PC-9 (cell line): ENCODE results near the gene NEU1. TPM values are rescaled to one million over a fixed set of nuclear protein-coding genes. Genes with fewer than 3 reads are reported as not detected.

Experiments
- BruUV-seq: library from RNA; stranded (reverse); fragments of 400-500 nt; replicated peaks from 2 replicates; lab custom pipeline; 2021; lab: Mats Ljungman, UMichigan
- CTCF ChIA-PET: fragments of 300-600 bp; sonication (Branson Sonifier 250); formaldehyde crosslinking; loops from one replicate; lab custom pipeline; 2022; ENCODE audit warnings: antibody characterized with exemption; lab: Charles Lee
- POLR2A ChIA-PET: fragments of 300-600 bp; sonication (Branson Sonifier 250); formaldehyde crosslinking; loops from one replicate; lab custom pipeline; 2022; ENCODE audit warnings: antibody characterized with exemption; ENCODE audit not compliant: unreplicated experiment; lab: Charles Lee
- DNase-seq, 2 experiments: peaks; one replicate each; pipeline versions ENCODE4 v3.0.0 to v3.0.0-alpha.2; 2015 to 2022; ENCODE audit warnings: mixed read lengths in 1 of 2
- H2AFZ ChIP-seq: fragments of 200-600 bp; sonication (generic); 2 replicates; pipeline ENCODE4 v1.8.1; 2017; ENCODE audit warnings: antibody characterized with exemption
- H3F3A ChIP-seq: fragments of 200-600 bp; sonication (generic); 2 replicates; pipeline ENCODE4 v1.8.1; 2017; ENCODE audit warnings: antibody characterized with exemption, mild to moderate bottlenecking, low read depth; ENCODE audit not compliant: insufficient read depth
- H3K27ac ChIP-seq: fragments of 200-600 bp; sonication (generic); 2 replicates; pipeline ENCODE4 v1.6.1; 2016; ENCODE audit warnings: mixed run types
- H3K27me3 ChIP-seq: fragments of 200-600 bp; sonication (generic); 2 replicates; pipeline ENCODE4 v1.6.1; 2016; ENCODE audit warnings: low read depth, mixed run types; ENCODE audit not compliant: insufficient read depth
- H3K36me3 ChIP-seq: fragments of 200-600 bp; sonication (generic); 2 replicates; pipeline ENCODE4 v1.6.1; 2016; ENCODE audit warnings: low read depth, mixed run types
- H3K4me1 ChIP-seq: fragments of 200-600 bp; sonication (generic); replicated peaks from 2 replicates; pipeline ENCODE4 v1.6.1; 2016; ENCODE audit warnings: mixed run types; ENCODE audit not compliant: insufficient read depth
- H3K4me2 ChIP-seq: fragments of 200-600 bp; sonication (generic); 2 replicates; pipeline ENCODE4 v1.6.1; 2017; ENCODE audit warnings: mixed run types
- H3K4me3 ChIP-seq: fragments of 200-600 bp; sonication (generic); 2 replicates; pipeline ENCODE4 v1.6.1; 2016; ENCODE audit warnings: mixed run types
- H3K79me2 ChIP-seq: fragments of 200-600 bp; sonication (generic); 2 replicates; pipeline ENCODE4 v1.6.1; 2017; ENCODE audit warnings: low read depth, mixed run types
- H3K9me2 ChIP-seq: fragments of 200-600 bp; sonication (generic); 2 replicates; pipeline ENCODE4 v1.8.1; 2017; ENCODE audit warnings: mild to moderate bottlenecking; ENCODE audit not compliant: insufficient read depth
- H3K9me3 ChIP-seq: fragments of 200-600 bp; sonication (generic); 2 replicates; pipeline ENCODE4 v1.8.1; 2016; ENCODE audit warnings: low read depth; ENCODE audit not compliant: insufficient read depth
- H4K20me1 ChIP-seq: fragments of 200-600 bp; sonication (generic); 2 replicates; pipeline ENCODE4 v1.8.1; 2017; ENCODE audit not compliant: insufficient read depth
- EZH2 ChIP-seq: fragments of 200-600 bp; sonication (generic); IDR thresholded peaks from 2 replicates; pipeline ENCODE4 v1.8.0; 2017; ENCODE audit warnings: antibody characterized with exemption, low read depth
- intact Hi-C: fragments of 100-400 bp; cut with micrococcal nuclease; formaldehyde crosslinking; loops from one replicate; pipeline ENCODE4 v1.10.0; 2022; ENCODE audit not compliant: unreplicated experiment
- total RNA-seq: library from RNA; stranded (reverse); gene quantifications from 2 replicates; pipeline ENCODE4 v1.2.3, GENCODE V29; 2021
- TF ChIP-seq, protein P1 (sequence below): fragments of 200-600 bp; sonication (generic); conservative IDR thresholded peaks from 2 replicates; pipeline ENCODE4 v1.6.1; 2017; ENCODE audit warnings: mixed run types, antibody characterized with exemption, mild to moderate bottlenecking, moderate library complexity

NEU1 gene
- total RNA-seq, 1 experiment from 2014 or later: 23.4 TPM

DNA sequence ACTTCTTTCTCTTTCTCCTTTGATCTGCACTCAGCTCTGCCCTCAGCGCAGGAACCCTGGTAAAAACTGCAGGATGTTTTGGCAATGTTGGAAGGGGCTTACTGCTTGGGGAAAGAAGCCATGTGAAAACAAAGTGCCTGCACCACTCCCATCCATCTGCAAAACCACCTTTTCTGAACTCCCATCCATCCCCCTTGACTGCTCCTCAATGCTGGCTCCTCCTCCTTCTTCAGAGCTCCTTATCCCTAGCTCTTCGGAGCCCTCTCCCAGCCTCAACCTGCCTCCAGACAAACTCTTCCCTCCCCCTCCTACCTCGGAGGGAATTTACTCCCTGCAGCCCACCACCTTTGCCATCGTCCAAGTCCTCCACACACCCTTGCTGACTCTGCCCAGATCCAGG lies 43.5 kb upstream of the NEU1 start:
- Histone ChIP-seq H3K27me3 (no peaks in the 10 kb centered on the region), H4K20me1 (no peaks in the 10 kb centered on the region), H3K4me3 (no peak overlapping the region), H3K4me1 (peaks cover 24% of the 10 kb centered on the region; the same call in 1 of the 2 replicates), H3K79me2 (peaks cover 3% of the 10 kb centered on the region; the same call in 1 of the 2 replicates), H3K9me3 (no peaks in the 10 kb centered on the region), H3F3A (peaks cover 32% of the 10 kb centered on the region), H2AFZ (no peak overlapping the region), H3K9me2 (no peaks in the 10 kb centered on the region), H3K27ac (no peak overlapping the region), H3K4me2 (no peak overlapping the region), H3K36me3 (no peaks in the 10 kb centered on the region)
- TF ChIP-seq EZH2: no peak
- TF ChIP-seq, protein P1, sequence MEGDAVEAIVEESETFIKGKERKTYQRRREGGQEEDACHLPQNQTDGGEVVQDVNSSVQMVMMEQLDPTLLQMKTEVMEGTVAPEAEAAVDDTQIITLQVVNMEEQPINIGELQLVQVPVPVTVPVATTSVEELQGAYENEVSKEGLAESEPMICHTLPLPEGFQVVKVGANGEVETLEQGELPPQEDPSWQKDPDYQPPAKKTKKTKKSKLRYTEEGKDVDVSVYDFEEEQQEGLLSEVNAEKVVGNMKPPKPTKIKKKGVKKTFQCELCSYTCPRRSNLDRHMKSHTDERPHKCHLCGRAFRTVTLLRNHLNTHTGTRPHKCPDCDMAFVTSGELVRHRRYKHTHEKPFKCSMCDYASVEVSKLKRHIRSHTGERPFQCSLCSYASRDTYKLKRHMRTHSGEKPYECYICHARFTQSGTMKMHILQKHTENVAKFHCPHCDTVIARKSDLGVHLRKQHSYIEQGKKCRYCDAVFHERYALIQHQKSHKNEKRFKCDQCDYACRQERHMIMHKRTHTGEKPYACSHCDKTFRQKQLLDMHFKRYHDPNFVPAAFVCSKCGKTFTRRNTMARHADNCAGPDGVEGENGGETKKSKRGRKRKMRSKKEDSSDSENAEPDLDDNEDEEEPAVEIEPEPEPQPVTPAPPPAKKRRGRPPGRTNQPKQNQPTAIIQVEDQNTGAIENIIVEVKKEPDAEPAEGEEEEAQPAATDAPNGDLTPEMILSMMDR: no peak
- no TSS peak for BruUV-seq
- POLR2A ChIA-PET: no interaction called here
- intact Hi-C loops: no loop called here
- CTCF ChIA-PET: no interaction called here
- no peak for DNase-seq

DNA sequence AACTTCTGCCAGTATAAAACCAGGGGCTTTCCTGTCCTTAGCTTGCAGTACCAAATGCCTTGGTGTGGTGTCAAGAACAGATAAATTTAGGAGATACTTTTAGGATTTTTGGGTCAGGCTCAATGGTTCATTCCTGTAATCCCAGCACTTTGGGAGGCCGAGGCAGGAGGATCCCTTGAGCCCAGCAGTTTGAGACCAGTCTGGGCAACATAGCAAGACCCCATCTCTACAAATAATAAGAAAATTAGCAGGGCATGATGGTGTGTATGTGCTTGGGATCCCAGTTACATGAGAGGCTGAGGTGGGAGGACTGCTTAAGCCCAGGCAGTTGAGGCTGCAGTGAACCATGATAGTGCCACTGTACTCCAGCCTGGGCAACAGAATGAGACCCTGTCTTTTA lies 42.4 kb upstream of the NEU1 start:
- Histone ChIP-seq H3K4me2 (no peak overlapping the region), H3K9me2 (no peaks in the 10 kb centered on the region), H3K4me3 (no peak overlapping the region), H3K27me3 (no peaks in the 10 kb centered on the region), H3K9me3 (no peaks in the 10 kb centered on the region), H3K4me1 (peaks cover 18% of the 10 kb centered on the region; the same call in 1 of the 2 replicates), H3F3A (peaks cover 24% of the 10 kb centered on the region), H3K27ac (no peak overlapping the region), H4K20me1 (no peaks in the 10 kb centered on the region), H3K36me3 (no peaks in the 10 kb centered on the region), H3K79me2 (peaks cover 6% of the 10 kb centered on the region; the same call in 1 of the 2 replicates), H2AFZ (no peak overlapping the region)
- no peak for DNase-seq
- POLR2A ChIA-PET: no interaction called here
- intact Hi-C loops: no loop called here
- TF ChIP-seq, protein P1: no peak
- no peak for TF ChIP-seq EZH2
- no TSS peak for BruUV-seq
- CTCF ChIA-PET: no interaction called here

DNA sequence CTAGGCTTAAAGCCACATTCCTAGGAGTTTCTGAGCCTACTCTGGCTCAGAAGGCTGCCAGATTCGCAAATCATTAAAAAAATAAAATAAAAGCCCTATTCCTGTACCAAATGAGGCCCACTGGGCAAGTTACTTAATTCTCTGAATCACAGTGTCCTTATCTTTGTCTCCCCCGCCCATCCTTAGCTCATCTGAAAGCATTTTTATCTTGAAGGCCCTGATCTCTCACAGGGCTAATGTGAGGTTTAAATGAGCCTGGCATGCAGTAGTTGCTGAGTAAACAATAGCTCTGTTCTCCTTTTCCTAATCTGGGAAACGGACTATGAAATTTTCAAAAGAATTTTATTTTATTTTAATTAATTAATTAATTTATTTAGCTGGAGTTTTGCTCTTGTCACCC lies 41.3 kb upstream of the NEU1 start:
- DNase-seq: no peak
- intact Hi-C loops: loop anchor here (2.0 kb wide), 1 partner anchor 49 kb away; no protein-coding TSS in a partner anchor
- Histone ChIP-seq H2AFZ (no peak overlapping the region), H3K9me2 (no peaks in the 10 kb centered on the region), H3K4me3 (no peak overlapping the region), H3K27me3 (no peaks in the 10 kb centered on the region), H4K20me1 (no peaks in the 10 kb centered on the region), H3F3A (peaks cover 22% of the 10 kb centered on the region), H3K4me1 (peaks cover 22% of the 10 kb centered on the region; the same call in 1 of the 2 replicates), H3K27ac (no peak overlapping the region), H3K36me3 (no peaks in the 10 kb centered on the region), H3K4me2 (no peak overlapping the region), H3K79me2 (peaks cover 9% of the 10 kb centered on the region; the same call in 1 of the 2 replicates), H3K9me3 (no peaks in the 10 kb centered on the region)
- CTCF ChIA-PET: interaction anchor here (0.6 kb wide), 1 partner anchor 10 kb away, joined by 5 read pairs; no protein-coding TSS in a partner anchor
- TF ChIP-seq, protein P1: no peak
- TF ChIP-seq EZH2: no peak
- POLR2A ChIA-PET: no interaction called here
- no TSS peak for BruUV-seq
